Skeletal muscle satellite cell (primary cell): ENCODE data around the gene TPD52L2.

Experiments used
- H3K27me3 ChIP-seq: 2 replicates; pipeline ENCODE4 v1.7.0; 2013; ENCODE audit warnings: low read length; ENCODE audit not compliant: control insufficient read depth, insufficient read depth
- H3K36me3 ChIP-seq: 2 replicates; pipeline ENCODE4 v1.7.0; 2013; ENCODE audit warnings: mild to moderate bottlenecking, control low read depth, low read length; ENCODE audit not compliant: insufficient read depth
- H3K4me1 ChIP-seq: 2 replicates; pipeline ENCODE4 v1.7.0; 2013; ENCODE audit warnings: low read length; ENCODE audit not compliant: control insufficient read depth, insufficient read depth
- H3K4me2 ChIP-seq: 2 replicates; pipeline ENCODE4 v1.7.0; 2013; ENCODE audit warnings: mild to moderate bottlenecking, low read length
- H3K4me3 ChIP-seq: 2 replicates; pipeline ENCODE4 v1.7.0; 2013; ENCODE audit warnings: low read length
- H3K9ac ChIP-seq: 2 replicates; pipeline ENCODE4 v1.7.0; 2013; ENCODE audit warnings: mild to moderate bottlenecking, low read depth, low read length, moderate library complexity
- H3K9me3 ChIP-seq: replicated peaks from 2 replicates; pipeline ENCODE4 v1.7.0; 2013; ENCODE audit warnings: mild to moderate bottlenecking, control low read depth, low read length

Gene TPD52L2

DNA sequence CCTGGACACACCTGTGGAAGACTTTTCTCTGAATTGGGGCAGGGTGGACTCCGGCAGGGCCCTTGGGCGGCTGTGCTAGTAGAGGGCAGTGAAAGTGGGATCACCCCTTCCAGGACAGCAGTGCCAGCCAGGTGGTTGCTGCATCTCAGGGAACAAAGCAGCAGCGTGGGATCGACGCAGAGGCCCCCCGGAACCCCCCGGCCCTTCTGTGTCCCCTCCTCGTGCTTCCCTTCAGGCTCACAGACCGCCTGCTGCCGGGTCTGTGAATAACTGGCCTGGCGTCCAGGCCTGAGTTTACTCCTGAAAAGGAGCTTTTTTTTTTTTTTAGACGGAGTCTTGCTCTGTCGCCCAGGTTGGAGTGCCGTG, 21.0 kb downstream of the TPD52L2 start:
- no peak overlapping the region for H3K9ac ChIP-seq
- no peak overlapping the region for H3K4me3 ChIP-seq
- no peaks in the 10 kb centered on the region for H3K4me1 ChIP-seq
- H3K9me3 ChIP-seq = no peaks in the 10 kb centered on the region
- H3K27me3 ChIP-seq = no peaks in the 10 kb centered on the region
- H3K36me3 ChIP-seq = peaks cover 88% of the 10 kb centered on the region
- no peak overlapping the region for H3K4me2 ChIP-seq

DNA sequence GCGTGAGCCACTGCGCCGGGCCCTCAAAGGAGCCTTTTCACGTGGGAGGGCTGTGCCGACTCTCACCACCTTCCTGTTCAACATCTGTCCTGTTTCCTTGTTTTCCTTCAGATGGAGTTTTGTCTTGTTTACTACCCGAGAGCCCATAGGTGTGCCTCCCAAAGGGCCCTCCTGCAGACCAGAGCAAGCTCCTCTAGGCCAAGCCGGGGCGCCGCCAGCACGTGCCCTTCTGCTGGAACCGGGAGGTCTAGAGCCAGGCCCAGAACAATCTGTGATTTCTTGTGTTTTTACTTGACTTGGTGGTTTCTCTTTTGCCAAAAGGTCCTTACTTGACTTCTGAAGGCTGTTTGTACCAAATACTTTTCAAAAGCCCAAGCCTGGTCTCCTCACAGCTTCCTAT, 21.9 kb downstream of the TPD52L2 start:
- H3K4me2 ChIP-seq = no peak overlapping the region
- H3K4me3 ChIP-seq = no peak overlapping the region
- no peaks in the 10 kb centered on the region for H3K27me3 ChIP-seq
- no peak overlapping the region for H3K9ac ChIP-seq
- H3K36me3 ChIP-seq = peaks cover 88% of the 10 kb centered on the region
- H3K4me1 ChIP-seq = no peaks in the 10 kb centered on the region
- H3K9me3 ChIP-seq = no peaks in the 10 kb centered on the region

DNA sequence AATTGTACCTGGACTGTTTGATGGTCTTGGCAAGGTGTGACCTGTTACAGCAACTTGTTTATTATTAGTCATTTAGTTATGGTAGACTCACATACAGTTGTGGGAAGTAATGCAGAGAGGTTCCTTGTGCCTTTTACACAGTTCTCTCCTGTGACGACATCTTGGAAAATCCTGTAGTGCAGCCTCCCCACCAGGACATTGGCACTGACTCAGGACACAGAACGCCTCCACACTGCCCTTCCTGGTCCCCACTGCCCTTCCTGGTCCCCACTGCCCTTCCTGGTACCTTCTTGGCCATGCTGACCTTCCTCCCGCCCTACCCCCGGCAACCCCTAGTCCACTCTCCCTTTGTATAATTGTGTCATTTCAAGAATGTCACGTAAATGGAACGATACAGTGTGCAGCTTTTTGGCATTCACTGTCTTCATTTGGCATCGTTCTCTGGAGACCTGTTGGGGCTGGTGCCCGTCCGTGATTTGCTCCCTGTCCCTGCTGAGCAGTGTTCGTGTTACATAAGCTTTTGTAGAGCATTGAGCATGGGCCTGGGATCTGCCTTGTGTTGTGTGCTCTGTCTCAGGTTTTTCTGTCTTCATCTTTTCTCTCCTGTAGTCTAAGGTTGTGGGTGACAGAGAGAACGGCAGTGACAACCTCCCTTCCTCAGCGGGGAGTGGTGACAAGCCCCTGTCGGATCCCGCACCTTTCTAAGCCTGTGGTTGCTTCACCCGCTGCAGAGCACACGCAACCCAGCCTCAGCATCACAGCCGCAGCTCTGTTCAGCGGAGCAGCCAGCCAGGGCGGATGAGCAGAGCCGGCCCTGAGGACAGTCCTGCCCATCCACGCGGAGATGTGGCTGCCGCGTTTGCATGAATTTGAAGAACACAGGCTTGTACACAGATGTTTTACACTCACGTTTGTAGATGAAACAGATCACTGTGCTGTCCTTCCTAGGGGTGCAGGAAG, 24.5 kb downstream of the TPD52L2 start:
- H3K9me3 ChIP-seq = no peaks in the 10 kb centered on the region
- no peaks in the 10 kb centered on the region for H3K27me3 ChIP-seq
- no peak overlapping the region for H3K4me3 ChIP-seq
- peaks cover 1% of the 10 kb centered on the region for H3K4me1 ChIP-seq
- H3K9ac ChIP-seq = no peak overlapping the region
- H3K4me2 ChIP-seq = no peak overlapping the region
- peaks cover 70% of the 10 kb centered on the region for H3K36me3 ChIP-seq

DNA sequence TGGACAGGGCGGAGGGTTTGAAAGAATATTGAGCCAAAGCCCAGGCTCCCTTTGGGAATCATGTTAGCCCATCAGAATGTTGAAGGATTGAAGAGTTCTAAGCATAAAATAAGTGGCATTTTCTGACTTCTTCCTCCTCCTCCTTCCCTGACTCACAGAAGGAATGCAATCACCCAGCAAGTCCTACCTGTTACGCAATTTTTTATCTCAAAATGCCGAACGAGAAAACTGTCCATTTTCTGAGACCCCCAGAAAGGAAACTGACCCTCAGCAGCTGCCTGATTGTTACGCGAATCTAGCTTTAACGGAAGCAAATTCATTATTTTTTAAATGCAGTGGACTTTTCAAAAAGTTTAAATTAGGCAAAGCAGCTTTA, 25.1 kb downstream of the TPD52L2 start:
- Histone ChIP-seq H3K4me2 (no peak overlapping the region), H3K27me3 (no peaks in the 10 kb centered on the region), H3K4me1 (peaks cover 4% of the 10 kb centered on the region), H3K9ac (no peak overlapping the region), H3K4me3 (no peak overlapping the region), H3K36me3 (peaks cover 63% of the 10 kb centered on the region), H3K9me3 (no peaks in the 10 kb centered on the region)

DNA sequence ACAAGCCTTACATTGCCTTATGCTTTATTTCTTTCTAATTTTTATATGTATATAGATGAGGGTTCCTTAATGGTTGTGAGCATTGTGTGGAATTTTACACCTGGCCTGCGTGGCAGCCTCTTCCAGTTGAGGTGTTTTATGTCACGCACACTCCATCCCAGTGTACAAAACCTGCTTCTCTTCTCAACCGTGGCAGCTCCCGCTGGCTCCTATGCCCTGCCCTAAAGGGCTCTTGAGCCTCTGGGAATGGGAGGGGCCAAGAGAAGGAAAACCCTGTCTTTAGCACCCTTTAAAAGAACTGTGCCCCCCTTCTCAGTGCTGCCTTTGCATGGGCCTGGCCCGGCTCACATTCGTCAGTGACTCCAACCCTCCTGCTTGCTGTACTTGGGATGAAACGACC, 25.5 kb downstream of the TPD52L2 start:
- Histone ChIP-seq H3K36me3 (peaks cover 59% of the 10 kb centered on the region), H3K4me3 (no peak overlapping the region), H3K4me1 (peaks cover 4% of the 10 kb centered on the region), H3K9me3 (no peaks in the 10 kb centered on the region), H3K9ac (no peak overlapping the region), H3K27me3 (no peaks in the 10 kb centered on the region), H3K4me2 (no peak overlapping the region)

DNA sequence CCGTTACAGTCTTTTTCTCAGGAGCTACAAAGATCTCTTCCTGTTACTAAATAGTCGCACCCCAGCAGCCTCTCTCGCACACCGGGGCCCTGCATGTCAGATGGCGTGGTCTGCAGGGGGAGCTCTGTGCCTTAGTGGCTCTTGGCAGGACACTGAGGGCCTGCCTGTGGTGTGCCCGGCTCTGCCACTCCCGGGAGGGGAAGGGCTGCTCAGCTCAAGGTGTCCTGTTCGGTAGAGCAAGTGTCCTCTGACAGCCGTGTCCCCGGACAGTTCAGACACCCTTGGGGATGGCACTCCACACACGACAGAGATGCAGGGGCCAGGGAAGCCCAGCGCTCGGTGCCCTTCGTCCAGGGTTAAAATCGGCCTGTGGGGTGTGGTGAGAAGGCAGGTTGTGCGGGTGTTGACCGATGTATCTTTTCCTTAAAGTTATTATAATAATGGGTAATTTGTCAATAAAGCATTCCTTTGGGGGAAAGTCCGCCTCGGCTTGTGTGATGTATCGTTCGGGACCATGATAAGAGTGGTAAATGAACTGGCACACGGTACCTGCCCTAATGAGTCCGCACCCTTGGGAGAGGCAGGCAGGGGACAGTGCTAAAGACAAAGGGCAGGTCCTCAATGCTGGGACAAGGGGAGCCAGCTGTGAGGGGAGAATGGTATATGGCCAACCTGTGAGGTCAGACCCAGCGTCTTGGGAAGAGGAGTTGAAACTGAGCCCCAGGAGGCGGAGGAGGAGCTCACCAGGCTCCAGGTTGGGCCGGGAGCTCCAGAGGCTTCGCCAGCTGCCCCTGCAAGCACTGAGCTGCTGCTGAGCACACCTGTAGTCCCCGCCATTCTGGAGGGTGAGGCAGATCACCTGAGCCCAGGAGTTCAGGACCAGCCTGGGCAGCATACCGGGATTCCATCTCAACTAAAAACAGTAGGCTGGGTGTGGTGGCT, 26.3 kb downstream of the TPD52L2 start:
- Histone ChIP-seq H3K9me3 (no peaks in the 10 kb centered on the region), H3K36me3 (peaks cover 54% of the 10 kb centered on the region), H3K4me3 (no peak overlapping the region), H3K4me1 (peaks cover 5% of the 10 kb centered on the region), H3K27me3 (no peaks in the 10 kb centered on the region), H3K9ac (no peak overlapping the region), H3K4me2 (no peak overlapping the region)

DNA sequence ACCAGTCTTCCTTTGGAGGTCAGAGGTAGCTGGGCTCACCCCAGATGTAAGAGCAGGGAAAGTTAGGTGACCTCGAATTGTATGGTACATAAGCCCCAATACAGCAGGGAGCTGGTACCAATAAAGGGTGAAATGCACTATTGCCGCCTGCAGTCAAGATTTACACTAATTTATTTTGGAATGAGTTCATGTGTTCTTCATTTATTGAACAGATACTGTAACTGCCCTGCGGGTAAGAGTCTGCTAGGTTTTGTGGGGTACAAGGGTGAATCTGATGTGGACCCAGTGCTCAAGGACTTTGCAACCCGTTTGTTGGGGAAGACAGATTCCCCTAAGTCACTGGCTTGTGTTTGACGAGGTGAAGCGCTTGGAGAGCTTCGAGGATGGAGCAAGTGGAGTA, 27.3 kb downstream of the TPD52L2 start:
- Histone ChIP-seq H3K27me3 (no peaks in the 10 kb centered on the region), H3K36me3 (peaks cover 47% of the 10 kb centered on the region), H3K4me2 (no peak overlapping the region)

DNA sequence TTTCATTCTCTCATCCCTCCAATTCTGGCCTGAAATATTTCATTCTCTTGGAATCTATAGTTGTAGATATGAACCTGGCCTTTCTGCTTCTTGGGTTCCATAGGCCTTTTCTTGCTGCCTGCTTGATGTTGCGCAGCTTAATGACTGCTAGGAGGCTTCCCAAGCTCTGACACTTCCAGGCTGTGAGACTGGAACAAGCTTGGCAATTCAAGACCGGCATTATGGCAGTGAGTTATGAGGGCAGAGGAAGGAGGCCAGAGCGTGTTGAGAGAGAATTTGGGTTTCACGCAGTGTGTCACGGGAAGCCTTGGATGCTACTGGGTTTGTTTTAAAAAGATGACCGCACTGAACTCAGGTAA, 28.9 kb downstream of the TPD52L2 start:
- no peaks in the 10 kb centered on the region for H3K27me3 ChIP-seq
- peaks cover 47% of the 10 kb centered on the region for H3K36me3 ChIP-seq
- H3K9me3 ChIP-seq = no peaks in the 10 kb centered on the region
- H3K4me3 ChIP-seq = peak overlapping the region; percentile 78
- peak overlapping the region; percentile 40 for H3K9ac ChIP-seq
- peaks cover 11% of the 10 kb centered on the region for H3K4me1 ChIP-seq
- peak overlapping the region; percentile 97 for H3K4me2 ChIP-seq

More for the DNA sequence above, 27.3 kb downstream of the TPD52L2 start:
- no peaks in the 10 kb centered on the region for H3K9me3 ChIP-seq
- no peak overlapping the region for H3K9ac ChIP-seq
- peaks cover 11% of the 10 kb centered on the region for H3K4me1 ChIP-seq
- no peak overlapping the region for H3K4me3 ChIP-seq

DNA sequence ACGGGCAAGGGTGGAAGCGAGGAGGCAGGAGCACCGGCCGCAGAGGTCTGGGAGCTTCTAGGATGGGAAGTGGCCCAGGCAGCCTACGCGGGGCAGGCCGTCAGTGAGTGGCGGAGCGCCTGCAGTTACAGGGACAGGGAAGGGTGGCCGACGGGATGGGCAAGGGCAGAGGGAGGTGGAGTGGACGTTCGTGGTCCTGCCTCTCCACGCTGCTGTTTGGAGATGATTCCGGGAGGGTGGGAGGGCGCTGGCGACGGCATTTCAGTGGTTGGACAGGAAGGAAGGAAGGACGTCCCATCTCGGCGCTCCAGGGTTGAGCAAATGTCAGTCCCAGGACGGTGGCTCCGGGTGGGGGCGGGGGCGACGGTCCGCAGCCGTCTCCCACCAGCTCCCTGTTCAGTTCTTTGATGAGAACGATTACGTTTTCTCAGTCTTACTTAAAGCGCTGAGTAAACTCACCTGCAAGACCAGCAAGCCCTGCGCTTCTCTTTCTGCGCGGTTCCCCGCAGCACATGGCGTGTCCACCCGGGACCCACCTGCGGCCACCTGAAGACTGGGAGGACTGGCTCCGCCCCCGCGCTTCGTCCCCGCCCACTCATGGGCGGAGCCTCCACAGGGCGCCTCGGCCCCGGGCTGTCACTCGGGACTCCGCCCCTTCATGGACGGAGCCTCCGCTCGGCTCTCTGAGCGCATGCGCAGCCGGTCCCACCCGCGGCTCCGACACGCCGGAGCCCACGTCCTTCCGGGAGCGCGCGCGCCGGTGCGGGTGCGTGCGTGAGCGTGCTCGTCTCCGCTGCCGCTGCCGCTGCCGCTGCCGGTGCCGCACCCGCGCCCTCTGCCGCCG, 29.5 kb downstream of the TPD52L2 start, which contains the start of gene DNAJC5:
DNAJC5 (plus strand) TSS at position 769 of the 844 bp plus-strand sequence. CDS start 33,220 bp downstream, outside the sequence.
- no peaks in the 10 kb centered on the region for H3K9me3 ChIP-seq
- peak within 1 kb of the TSS; percentile 78 for H3K4me3 ChIP-seq
- peak within 1 kb of the TSS; percentile 97 for H3K4me2 ChIP-seq
- peaks cover 41% of the 10 kb centered on the region for H3K36me3 ChIP-seq
- peak within 1 kb of the TSS; percentile 94 for H3K9ac ChIP-seq
- H3K27me3 ChIP-seq = no peaks in the 10 kb centered on the region
- peaks cover 11% of the 10 kb centered on the region for H3K4me1 ChIP-seq

DNA sequence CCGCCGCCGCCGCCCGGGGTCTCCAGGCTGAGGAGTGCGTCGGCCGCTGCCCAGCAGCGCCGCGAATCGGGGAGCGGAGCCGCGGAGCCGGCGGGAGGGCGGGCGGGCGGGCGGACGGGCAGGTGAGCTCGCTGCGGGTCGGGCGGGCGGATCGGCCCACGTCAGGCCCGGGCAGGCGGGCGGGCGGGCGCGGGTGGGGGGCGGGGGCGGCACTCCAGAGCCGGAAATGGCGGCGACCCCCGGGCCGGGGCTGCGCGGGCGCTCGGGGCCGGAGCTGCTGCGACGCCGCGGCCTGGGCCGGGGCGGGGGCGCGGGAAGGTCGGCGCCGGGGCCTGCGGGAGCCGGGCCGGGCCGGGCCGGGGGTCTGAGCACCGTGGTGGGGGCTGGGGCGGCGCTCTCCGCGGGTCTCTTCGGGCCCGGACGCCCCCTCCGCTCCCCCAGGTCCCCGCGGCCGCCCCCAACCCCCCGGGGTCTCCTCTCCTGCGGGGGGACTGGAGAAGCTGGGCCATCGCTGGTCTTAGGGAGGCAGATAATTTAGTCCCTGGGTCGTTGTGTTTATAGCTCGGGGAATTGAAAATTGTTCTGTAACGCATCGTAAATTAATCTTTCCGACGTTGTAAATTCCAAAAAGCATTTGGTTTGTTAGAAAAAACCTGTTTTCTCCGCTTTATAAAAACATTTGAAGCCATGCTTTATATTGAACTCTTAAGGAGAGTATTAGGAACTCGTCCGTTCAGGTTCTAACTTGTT, 30.3 kb downstream of the TPD52L2 start:
- H3K4me2 ChIP-seq = peak overlapping the region; percentile 90
- H3K4me1 ChIP-seq = peaks cover 11% of the 10 kb centered on the region
- H3K9ac ChIP-seq = peak overlapping the region; percentile 94
- peak overlapping the region; percentile 78 for H3K4me3 ChIP-seq
- peaks cover 33% of the 10 kb centered on the region for H3K36me3 ChIP-seq
- H3K9me3 ChIP-seq = no peaks in the 10 kb centered on the region
- no peaks in the 10 kb centered on the region for H3K27me3 ChIP-seq
